Esophagus mucosa (tissue), 1 donor: ENCODE data around the gene NINJ2. TPM values are rescaled to one million over a fixed set of nuclear protein-coding genes. Genes with fewer than 3 reads are reported as not detected.

Source experiments
- ATAC-seq: fragments of 200-7000 bp; cut with Tn5 transposase; one replicate; pipeline ENCODE4 v1.9.1; 2020
- total RNA-seq: library from RNA; stranded (reverse); gene quantifications from one replicate; pipeline ENCODE4 v1.2.4, GENCODE V29; 2023
- donor health status: DM: yes; HTN: yes; CAD: no.

NINJ2 gene
- total RNA-seq, 1 donor from 2014 or later: 2.9 TPM

DNA sequence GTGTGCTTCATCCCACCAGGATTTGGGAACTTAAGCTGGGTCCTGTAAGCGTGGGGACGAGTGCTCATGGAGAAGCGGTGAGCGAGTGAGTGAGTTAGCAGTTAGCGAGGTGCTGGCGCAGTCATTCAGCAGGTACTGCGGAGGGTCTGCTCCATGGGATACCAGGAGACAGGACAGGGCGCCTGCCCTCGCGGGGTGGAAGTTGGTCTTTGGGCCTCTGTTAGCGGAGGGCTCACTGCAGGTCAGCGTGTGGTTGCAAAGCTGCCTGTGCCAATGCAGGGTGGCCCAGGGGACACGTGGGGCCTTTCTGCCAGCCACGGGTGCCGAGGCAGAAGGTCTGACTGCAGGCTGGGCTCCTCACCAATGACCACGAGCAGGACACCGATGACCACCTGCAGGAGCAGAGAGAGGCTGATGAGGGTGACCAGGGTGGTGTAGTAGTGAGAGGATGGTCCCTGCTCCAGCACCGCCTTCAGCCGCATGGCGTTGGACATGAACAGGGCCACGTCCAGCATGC is 97.6 kb downstream of the NINJ2 start:
- ATAC-seq: no peak

DNA sequence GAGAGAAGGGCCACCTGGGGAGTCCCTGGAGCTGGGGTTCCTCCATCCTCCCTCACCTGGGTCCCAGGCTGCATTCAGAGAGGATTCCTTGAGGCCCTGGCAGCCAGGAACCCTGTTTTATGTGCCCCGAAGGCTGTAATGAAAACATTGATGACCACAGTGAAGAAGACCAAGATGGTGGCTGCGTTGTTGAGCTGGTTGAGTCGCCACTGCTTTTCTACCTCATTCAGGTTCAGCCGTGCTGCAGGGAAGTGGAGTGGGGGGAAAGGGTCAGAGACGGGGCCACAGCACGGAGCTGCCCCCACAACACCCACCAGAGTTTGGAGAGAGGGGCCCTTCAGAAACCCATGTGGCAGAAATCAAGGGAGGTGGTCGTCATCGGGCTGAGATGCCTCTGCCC is 98.1 kb downstream of the NINJ2 start:
- no peak for ATAC-seq

DNA sequence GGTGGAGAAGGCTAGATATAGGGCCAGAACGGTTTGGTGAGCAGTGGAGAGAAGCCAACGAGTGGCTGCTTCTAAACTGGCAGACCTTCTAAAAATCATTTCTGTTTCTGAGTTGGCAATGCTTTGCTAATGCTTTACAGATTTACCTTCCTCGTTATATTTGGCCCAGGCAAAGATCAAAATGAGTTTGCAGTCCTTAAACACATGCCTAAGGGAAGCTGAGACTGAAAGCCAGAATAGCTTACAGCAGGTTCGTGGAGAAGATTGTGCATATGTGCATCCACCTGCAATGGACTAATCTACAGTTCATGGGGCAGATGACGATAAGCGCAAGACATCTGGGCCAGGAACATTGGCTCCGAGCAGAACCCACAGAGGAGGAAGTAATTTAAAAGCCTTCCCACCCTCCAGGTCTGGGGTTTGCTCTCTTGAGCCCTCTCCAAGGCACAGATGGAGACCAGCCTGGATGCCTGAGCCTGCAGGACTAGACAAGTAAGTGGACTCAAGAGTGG is 99.4 kb downstream of the NINJ2 start:
- ATAC-seq: no peak

DNA sequence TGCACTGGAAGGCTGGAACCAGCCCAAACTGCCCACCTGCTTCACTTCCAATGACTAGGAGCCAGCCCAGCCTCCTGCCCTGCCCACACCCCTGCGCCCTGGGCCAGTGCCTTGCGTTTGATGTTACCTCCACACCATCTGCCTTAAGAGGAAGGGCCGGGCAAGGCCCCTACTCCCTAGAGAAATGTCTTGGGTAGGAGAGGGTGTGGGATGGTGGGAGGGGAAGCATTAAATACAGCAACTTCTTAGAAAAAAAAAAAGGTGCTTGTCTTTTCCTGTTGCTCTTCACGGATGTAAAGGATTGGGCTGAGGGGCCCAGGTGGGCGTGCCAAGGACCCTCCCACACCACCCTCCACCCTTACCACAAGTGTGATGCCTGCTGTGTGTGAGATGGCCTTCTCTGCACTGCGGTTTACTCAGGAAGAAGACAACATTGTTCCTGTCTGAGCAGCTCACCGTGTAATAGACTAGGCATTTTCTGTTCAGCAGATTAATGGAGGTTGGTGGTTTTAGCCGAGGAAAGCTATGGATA is 99.9 kb downstream of the NINJ2 start:
- ATAC-seq: no peak

DNA sequence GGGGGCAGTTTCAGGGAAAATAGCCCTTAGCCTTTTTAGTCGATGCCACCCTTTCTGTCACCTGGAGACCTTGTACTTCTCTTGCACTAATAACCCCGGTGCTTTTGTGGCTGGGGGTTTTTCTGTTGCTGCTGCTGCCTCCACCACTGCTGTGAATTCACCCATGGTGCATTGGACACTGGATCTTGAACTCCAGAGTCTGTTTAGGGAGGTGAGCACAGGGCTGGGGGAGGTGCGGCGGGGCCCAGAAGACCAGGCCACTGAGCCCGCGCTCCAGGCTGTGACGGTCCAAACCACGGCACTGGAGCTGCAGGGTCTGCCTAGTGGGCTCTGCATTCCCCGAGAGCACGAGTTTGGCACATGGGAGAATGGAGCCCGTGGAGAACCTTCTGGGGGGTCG is 100.6 kb downstream of the NINJ2 start:
- no peak for ATAC-seq

DNA sequence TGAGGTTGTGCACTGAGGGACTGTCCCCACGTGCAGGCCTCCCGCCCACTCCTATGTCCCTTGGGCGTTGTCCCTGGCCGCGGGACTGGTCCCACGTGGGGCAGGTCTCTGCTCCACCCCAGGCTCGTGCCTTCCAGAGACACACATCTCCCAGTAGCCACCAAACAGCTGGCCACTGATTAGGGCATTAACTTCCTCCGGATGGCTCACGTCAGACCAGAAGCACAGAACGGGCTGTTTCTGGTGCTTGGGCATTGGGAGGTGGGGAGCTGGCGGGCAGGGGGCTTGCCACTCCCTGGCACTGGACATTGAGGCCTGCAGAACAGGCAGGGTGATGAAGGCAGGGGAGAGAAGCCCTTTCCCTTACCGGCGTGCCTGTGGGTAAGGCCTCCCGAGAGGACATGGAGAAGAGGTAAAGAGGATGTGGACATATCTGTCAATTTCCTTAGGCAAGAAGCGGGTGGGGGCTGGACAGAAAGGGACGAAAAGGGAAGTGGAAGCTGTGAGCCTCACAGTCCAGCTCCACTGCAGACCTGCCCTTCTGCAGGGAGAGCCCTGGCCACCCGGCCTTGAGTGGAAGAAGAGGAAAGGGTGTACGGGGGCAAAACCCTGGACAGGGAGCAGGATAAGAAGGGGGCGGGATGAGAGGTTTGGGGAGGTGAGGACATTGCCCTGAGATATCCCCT is 101.2 kb downstream of the NINJ2 start:
- ATAC-seq: peak; percentile 10

DNA sequence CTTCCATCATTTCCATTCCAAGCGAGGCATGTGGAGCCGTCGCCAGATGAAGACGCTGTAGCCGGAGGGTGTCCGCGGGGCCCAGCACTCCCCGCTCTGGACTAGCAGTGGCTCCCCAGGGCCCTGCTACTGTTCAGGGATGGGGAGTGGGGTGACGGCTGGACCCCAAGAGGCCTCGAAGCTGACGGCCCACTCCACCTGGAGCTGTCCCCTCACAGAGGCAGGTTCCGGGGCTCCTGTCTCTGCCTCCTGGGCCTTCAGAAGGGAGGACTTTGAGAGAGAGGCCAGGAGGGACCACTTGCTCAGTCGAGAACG is 101.9 kb downstream of the NINJ2 start:
- no peak for ATAC-seq

DNA sequence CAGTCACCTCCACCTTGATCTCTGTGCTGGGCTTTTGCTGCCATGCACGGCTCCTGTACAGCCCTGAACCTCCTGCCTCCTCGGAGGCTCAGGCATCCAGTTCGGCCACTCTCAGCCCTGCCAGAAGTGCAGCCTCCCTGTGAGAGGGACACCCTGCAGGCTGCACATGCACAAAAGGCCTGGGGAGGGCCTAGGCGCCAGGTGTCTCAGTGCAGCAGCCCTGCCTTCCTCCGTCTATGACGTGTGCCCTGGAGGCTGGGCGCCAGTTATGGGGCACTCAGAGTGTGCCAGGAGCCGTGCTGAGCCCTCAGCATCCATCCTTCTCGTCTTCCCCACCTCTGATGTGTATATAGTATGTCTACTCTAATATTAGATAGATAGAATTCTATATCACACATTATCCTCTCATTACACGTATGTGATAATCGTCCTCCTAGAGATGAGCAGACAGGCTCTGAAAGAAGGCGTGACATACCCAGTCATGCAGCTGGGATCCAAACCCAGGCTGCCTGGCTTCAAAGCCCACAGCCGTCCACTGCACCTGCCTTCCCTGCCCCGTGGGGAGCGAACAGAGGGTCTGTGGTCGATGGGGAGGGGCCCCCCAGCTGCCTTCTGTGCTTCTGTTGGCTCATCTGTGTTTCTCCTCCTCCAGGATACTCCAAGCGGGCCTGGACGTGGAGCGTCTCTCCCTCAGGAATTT is 102.4 kb downstream of the NINJ2 start:
- no peak for ATAC-seq

DNA sequence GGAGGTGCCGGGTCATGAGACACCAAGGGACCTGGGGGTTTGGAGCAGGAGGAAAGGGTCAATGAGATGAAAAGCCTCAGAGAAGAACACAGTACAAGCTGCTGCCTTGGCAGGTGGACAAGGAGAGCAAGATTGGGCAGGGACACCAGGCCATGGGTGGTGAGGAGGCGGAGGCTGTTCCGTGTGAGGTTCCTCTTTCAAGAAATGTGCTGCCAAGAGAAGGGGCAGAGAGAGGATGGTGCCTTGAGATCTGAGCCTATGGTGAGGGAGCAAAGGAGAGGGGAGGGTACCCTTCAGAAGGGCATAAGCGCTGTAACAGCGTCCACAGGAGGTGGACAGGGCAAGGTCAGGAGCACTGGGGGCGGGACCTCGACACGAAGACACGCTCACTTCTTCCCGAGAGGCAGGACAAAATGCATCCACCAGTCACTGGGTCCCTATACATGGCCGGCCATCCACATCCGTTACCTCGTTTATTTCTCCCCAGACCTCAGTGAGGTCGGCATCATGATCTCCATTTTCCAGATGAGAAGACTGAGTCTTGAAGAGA is 103.3 kb downstream of the NINJ2 start:
- no peak for ATAC-seq

DNA sequence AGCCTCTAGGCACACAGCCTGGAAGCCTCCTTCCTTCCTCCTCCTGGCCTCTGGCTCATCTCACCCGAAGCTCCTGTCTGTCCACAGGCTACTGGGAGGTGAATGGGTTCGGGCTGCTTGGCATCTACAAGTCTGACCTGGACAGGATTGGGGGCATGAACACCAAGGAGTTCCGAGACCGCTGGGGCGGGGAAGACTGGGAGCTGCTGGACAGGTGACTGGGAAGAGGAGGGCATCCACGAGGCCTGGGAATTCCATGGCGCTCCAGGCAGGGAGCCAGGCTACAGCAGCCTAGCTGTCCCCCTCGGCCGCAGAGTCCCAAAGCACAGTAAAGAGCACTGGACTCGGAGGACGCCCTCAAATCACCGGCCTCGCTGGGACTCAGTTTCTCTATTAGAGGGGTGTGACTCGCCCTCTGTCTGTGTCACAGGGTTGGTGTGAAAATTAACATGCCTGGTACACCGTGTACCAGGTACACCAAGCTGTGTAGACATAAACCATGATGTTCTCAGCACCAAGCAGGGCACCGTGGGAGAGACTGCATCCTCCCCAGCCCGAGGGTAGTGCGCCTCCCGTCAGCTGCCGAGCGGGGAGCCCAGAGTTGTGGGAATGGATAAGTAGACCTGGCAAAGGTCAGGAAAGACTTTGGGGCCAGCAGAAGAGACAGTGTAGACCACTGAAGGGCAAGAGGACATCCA is 103.9 kb downstream of the NINJ2 start:
- no peak for ATAC-seq

DNA sequence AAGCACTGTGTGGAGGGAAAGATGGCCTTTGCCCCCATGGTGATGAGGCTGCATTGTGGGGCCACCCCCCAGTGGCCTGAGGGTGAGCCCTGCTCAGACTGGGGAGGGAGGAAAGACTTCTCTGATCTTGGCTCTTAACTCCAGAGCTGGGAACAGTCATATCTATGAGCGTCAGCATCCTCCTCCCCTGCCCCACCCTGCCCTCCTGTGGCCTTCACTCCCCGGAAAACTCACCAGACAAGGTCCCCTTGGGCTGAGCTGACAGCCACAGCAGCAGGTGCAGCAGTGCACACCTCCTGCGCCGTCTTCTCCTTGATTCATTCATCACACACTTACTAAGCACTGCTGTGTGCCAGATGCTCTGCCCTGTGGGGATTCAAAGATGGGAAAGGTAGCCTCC is 104.7 kb downstream of the NINJ2 start:
- ATAC-seq: peak; percentile 70

DNA sequence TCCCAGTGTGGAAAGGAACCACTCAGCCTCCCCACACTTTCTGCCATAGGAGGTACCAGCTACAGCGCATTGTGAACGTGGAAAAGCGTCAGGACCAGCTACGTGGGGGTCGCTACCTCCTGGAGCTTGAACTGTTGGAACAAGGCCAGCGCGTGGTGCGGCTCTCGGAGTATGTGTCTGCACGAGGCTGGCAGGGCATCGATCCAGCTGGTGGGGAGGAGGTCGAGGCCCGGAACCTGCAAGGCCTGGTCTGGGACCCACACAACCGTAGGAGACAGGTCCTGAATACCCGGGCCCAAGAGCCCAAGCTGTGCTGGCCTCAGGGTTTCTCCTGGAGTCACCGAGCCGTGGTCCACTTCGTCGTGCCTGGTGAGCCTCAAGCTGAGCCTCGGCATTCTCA is 106.7 kb downstream of the NINJ2 start:
- no peak for ATAC-seq

DNA sequence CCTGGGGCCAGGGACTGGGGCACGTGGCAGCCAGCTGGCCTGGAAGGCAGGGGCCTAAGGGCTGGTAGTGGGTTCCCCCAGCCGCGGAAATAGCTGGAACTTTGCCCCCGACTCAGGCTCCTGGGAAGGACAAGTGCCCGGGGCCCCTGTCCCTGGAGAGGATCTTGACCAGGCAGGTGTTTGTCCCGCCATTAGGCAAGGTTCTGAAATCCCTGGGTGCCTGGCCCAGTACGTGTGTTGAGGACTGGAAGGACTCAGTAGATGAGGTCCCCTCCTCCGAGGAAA is 109.3 kb downstream of the NINJ2 start:
- no peak for ATAC-seq

DNA sequence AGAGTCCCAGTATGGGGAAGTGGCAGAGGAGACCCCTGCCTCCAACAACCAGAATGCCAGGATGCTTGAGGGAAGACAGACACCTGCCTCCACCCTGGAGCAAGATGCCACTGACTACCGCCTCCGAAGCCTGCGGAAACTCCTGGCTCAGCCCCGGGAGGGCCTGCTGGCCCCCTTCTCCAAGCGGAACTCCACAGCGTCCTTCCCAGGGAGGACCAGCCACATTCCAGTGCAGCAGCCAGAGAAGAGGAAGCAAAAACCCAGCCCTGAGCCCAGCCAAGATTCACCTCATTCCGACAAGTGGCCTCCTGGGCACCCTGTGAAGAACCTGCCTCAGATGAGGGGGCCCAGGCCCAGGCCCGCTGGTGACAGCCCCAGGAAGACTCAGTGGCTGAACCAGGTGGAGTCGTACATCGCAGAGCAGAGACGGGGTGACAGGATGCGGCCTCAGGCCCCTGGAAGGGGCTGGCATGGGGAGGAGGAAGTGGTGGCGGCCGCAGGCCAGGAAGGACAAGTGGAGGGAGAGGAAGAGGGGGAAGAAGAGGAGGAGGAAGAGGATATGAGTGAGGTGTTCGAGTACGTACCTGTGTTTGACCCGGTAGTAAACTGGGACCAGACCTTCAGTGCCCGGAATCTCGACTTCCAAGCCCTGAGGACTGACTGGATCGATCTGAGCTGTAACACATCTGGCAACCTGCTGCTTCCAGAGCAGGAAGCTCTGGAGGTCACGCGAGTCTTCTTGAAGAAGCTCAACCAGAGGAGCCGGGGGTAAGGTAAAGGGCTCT is 109.8 kb downstream of the NINJ2 start:
- peak; percentile 17 for ATAC-seq

DNA sequence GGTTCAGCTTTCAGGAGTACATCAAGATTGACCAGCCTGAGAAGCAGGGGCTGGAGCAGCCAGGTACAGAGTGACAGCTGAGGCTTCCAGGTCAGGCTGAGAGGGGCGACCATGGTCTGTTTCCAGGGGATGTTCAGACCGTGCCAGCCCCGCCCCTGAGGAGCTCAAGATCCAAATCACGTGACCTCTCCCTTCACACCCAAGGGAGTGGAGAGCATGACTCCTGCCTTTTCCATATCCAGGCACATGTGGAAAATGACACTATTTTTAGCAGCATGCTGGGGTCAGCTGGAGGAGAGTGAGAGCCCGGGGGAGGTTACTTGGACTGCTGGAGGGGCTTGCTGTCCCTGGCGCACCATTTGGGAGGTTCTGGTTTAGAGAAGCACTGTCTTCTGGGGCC is 110.8 kb downstream of the NINJ2 start:
- ATAC-seq: no peak

DNA sequence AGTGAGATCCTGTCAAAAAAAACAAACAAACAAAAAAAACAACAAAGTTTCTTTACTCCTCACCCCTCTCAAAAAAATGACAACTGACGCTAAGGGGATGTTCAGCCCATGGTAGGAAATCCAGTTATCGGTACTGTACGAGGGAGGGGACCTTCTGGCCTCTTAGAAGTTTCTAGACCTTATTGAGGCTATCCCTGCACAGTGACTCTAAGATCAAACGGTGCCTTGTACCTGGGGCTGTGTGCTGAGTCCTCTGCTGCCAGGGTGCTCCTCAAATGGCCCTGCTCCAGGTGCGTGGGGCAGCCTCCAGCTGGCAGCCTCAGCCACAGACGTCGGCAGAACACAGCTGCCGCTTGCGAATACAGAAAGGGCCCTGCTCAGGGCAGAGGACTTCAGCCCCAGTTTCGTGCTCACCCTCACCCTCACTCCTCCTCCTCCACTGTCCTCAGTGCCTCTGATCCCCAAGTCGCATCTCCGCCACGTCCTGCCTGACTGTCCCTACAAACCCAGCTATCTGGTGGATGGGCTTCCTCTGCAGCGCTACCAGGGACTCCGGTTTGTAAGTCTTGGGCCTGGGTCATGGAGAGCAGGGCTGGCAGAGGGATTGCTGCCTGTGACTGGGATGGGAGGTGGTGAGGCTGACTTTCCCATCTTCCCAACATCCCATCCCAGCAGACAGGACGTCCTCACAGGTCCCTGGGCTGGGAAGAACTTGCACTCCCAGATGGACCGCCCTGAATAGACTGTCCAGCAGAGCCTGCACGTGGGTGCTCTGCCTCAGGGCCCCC is 112.6 kb downstream of the NINJ2 start:
- ATAC-seq: no peak

DNA sequence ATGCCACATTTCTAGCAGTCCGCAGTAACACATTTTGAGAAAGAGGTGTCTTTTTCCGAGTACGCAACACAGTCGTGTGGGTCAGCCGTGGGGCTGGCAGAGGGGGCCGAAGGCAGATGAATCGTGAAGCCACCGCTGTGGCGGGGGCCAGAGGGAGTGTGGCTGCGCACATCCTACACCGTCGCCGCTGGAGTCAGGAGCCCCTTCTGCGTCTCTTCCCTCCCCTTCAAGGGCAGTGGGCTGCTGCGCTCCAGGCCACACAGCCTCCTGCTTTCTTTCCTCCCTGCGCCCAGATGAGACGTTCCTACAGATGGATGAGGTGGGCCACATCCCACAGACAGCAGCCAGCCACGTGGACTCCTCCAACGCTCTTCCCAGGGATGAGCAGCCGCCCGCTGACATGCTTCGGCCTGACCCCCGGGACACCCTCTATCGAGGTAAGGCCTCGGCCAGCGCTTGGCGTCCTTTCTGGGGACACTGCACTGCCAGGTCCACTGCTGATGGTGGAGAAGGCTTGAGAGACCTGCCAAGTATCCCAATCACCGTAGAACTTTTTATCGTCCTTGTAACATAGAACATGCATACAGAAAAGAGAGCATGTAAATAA is 113.7 kb downstream of the NINJ2 start:
- ATAC-seq: no peak

DNA sequence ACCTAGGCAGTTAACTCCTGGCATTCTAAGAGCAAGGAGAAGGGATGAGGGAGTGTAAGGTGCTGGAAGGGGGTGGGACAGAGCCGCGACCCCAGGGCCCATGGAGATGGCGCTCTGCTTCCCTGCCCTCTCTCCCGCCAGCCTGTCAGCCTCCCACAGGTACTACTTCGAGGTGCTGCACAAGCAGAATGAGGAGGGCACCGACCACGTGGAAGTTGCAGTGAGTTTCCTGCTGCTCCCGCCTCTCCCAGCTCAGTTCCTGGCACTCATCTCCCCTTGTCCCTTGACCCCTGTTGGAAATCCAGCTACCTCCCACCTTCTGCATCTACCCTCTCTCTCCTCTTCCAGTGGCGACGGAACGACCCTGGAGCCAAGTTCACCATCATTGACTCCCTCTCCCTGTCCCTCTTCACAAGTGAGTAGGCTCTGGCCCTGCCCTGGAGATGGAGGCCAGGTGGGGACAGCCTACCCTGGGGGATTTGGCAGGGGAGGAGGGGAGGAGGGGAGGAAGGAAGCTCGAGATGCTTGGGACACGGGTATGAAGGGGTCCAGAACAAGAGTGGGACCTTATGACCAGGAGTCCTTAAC is 115.3 kb downstream of the NINJ2 start:
- ATAC-seq: no peak

DNA sequence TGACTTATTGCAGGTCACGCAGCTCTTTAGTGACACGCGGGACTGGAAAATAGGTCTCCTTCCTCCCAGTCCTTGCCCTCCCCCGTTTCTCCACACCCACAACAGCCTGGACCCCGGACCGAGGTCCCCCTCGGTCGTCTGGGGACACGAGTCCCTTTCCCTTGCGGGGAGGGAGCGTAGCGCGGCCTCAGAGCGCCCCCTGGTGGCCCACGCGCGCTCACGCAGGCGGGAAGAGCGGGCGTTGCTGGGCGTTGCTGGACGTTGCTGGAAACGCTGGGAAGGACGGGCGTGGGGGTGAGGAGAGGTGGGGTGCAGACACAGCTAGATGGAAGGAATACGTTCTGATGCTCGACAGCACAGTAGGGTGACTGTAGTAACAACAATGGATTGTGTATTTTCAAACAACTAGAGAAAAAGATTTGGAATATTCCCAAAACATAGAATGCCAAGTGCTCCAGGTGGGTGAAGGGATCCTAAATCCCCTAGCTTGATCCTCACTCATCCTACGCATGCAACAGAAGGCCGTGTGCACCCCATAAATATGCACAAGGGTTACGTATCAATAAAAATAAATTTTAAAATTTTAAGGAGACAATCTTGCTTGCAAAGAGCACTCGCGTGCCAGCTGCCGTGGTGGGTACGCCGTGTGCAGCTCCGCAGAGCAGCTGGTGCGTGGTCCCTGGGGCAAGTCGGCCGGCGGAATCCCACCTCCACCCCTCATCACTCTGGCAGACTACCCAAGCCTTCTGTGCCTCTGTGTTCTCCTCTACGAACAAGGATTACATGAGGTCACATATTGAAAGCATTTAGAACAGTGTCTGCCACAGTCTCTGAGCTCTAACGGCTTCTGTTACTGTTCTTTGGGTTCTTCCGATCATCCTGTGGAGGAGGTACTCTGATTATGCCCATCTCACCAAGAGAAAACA is 116.1 kb downstream of the NINJ2 start:
- peak; percentile 72 for ATAC-seq
